Measurements from ENCODE around the gene IFNA7. TPM values are rescaled to one million over a fixed set of nuclear protein-coding genes. Genes with fewer than 3 reads are reported as not detected.

IFNA7 gene
- total and polyA plus RNA-seq, 2 of the 4 experiments (the other 2 are of a cell fraction): not detected

GRCh38 chr9:21165516-21165915 is 36.5 kb downstream of the IFNA7 start:
- Histone ChIP-seq H3K9me3 (ENCODE audit: control insufficient read depth, insufficient read depth, low read length) (no peaks in the 10 kb centered on the region), H3K4me2 (ENCODE audit: low read depth, low read length) (no peak overlapping the region), H3K9ac (ENCODE audit: low read depth, low read length) (no peak overlapping the region), H2AK9ac (replicated peaks; ENCODE audit: low read depth, low read length, poor library complexity) (no peak overlapping the region), H4K91ac (ENCODE audit: insufficient read depth, low read depth, low read length) (no peak overlapping the region), H2BK120ac (ENCODE audit: low read depth, low read length) (no peak overlapping the region), H2AFZ (replicated peaks; ENCODE audit: low read length, poor library complexity) (no peak overlapping the region), H3K79me1 (ENCODE audit: low read depth in 1 of 2, low read length in 2 of 2) (no peaks in the 10 kb centered on the region), H2BK15ac (ENCODE audit: low read depth, low read length) (no peak overlapping the region), H3K18ac (ENCODE audit: low read depth, low read length) (no peak overlapping the region), H3K23ac (ENCODE audit: low read depth, low read length) (no peak overlapping the region), H4K8ac (ENCODE audit: low read depth in 2 of 2, low read length in 2 of 2) (no peak overlapping the region), H3K36me3 (ENCODE audit: control insufficient read depth, insufficient read depth, low read length) (no peaks in the 10 kb centered on the region), H3K4ac (ENCODE audit: low read depth, low read length) (no peak overlapping the region), H2BK5ac (ENCODE audit: low read depth, low read length, poor library complexity, severe bottlenecking) (no peak overlapping the region), H3K27ac (ENCODE audit: insufficient read depth, low read length) (no peak overlapping the region), H3K9me1 (ENCODE audit: insufficient read depth, low read length) (no peaks in the 10 kb centered on the region), H4K20me1 (ENCODE audit: insufficient read depth, low read length) (no peaks in the 10 kb centered on the region), H2AK5ac (ENCODE audit: low read depth, low read length) (no peak overlapping the region), H3K4me3 (ENCODE audit: insufficient read depth, low read depth, low read length) (no peak overlapping the region), H3K56ac (ENCODE audit: extremely low read depth, insufficient read depth, low read length) (no peak overlapping the region), H3K14ac (replicated peaks; ENCODE audit: low read depth, low read length) (no peak overlapping the region), H4K5ac (ENCODE audit: low read depth, low read length) (no peak overlapping the region), H3K27me3 (ENCODE audit: control insufficient read depth, insufficient read depth, low read length) (no peaks in the 10 kb centered on the region), H3K4me1 (ENCODE audit: control insufficient read depth, insufficient read depth, low read length) (no peaks in the 10 kb centered on the region), H2BK20ac (ENCODE audit: low read depth, low read length) (no peak overlapping the region)
- no TSS peak for BruUV-seq (replicated peaks)
- no CpG with 5 or more reads among the region's 1 CpG for WGBS, 2 experiments (ENCODE audit: extremely low coverage in 2 of 2, insufficient read length in 1 of 2)
- DNase-seq (no peak), ATAC-seq (ENCODE audit: low read depth) (no peak)
- TF ChIP-seq RAD21 (IDR thresholded peaks at IDR 0.05; ENCODE audit: low read length): no peak
- no peak for TF ChIP-seq USF2 (IDR thresholded peaks at IDR 0.05; ENCODE audit: low read depth, low read length)
- TF ChIP-seq SMC3 (IDR thresholded peaks at IDR 0.05; ENCODE audit: low read depth, low read length): no peak
- TF ChIP-seq BHLHE40 (IDR thresholded peaks at IDR 0.05; ENCODE audit: low read depth, low read length): no peak
- no peak for TF ChIP-seq MAFK (IDR thresholded peaks at IDR 0.05; ENCODE audit: low read depth, low read length)
- TF ChIP-seq FOS (IDR thresholded peaks at IDR 0.05; ENCODE audit: low read depth, low read length): no peak
- no peak for TF ChIP-seq NFE2L2 (IDR thresholded peaks at IDR 0.05; ENCODE audit: low read depth, low read length)
- no peak for TF ChIP-seq CHD1 (IDR thresholded peaks at IDR 0.05; ENCODE audit: low read depth, low read length)
- TF ChIP-seq MXI1 (IDR thresholded peaks at IDR 0.05; ENCODE audit: borderline replicate concordance, low read depth, low read length): no peak
- TF ChIP-seq ELK1 (IDR thresholded peaks at IDR 0.05; ENCODE audit: borderline replicate concordance, low read depth, low read length): no peak
- no peak for TF ChIP-seq RCOR1 (IDR thresholded peaks at IDR 0.05; ENCODE audit: insufficient replicate concordance, low read length)
- no peak for TF ChIP-seq CTCF (conservative IDR thresholded peaks at IDR 0.05; ENCODE audit: low read depth, low read length)
- no peak for TF ChIP-seq CEBPB (IDR thresholded peaks at IDR 0.05; ENCODE audit: low read depth, low read length)
- TF ChIP-seq POLR2A (IDR thresholded peaks at IDR 0.05; ENCODE audit: low read depth, low read length): no peak
- no peak for TF ChIP-seq MAZ (IDR thresholded peaks at IDR 0.05; ENCODE audit: borderline replicate concordance, low read depth, low read length)
- CTCF ChIA-PET: no interaction called here
- intact Hi-C loops (cut with micrococcal nuclease) (no loop called here), dilution Hi-C loops (cut with HindIII; ENCODE audit: low sequenced_read_pairs, unreplicated experiment) (no loop called here), in situ Hi-C loops (cut with MboI; ENCODE audit: low sequenced_read_pairs) (no loop called here)
- POLR2A ChIA-PET (ENCODE audit: unreplicated experiment): no interaction called here
